PC-9 (cell line): ENCODE measurements around the gene KRTAP10-10. TPM values are rescaled to one million over a fixed set of nuclear protein-coding genes. Genes with fewer than 3 reads are reported as not detected.

Experiments
- BruUV-seq: library from RNA; stranded (reverse); fragments of 400-500 nt; replicated peaks from 2 replicates; lab custom pipeline; 2021; lab: Mats Ljungman, UMichigan
- CTCF ChIA-PET: fragments of 300-600 bp; sonication (Branson Sonifier 250); formaldehyde crosslinking; loops from one replicate; lab custom pipeline; 2022; ENCODE audit warnings: antibody characterized with exemption; lab: Charles Lee
- POLR2A ChIA-PET: fragments of 300-600 bp; sonication (Branson Sonifier 250); formaldehyde crosslinking; loops from one replicate; lab custom pipeline; 2022; ENCODE audit warnings: antibody characterized with exemption; ENCODE audit not compliant: unreplicated experiment; lab: Charles Lee
- DNase-seq, 2 experiments: peaks; one replicate each; pipeline versions ENCODE4 v3.0.0 to v3.0.0-alpha.2; 2015 to 2022; ENCODE audit warnings: mixed read lengths in 1 of 2
- H2AFZ ChIP-seq: fragments of 200-600 bp; sonication (generic); 2 replicates; pipeline ENCODE4 v1.8.1; 2017; ENCODE audit warnings: antibody characterized with exemption
- H3F3A ChIP-seq: fragments of 200-600 bp; sonication (generic); 2 replicates; pipeline ENCODE4 v1.8.1; 2017; ENCODE audit warnings: antibody characterized with exemption, mild to moderate bottlenecking, low read depth; ENCODE audit not compliant: insufficient read depth
- H3K27ac ChIP-seq: fragments of 200-600 bp; sonication (generic); 2 replicates; pipeline ENCODE4 v1.6.1; 2016; ENCODE audit warnings: mixed run types
- H3K27me3 ChIP-seq: fragments of 200-600 bp; sonication (generic); 2 replicates; pipeline ENCODE4 v1.6.1; 2016; ENCODE audit warnings: low read depth, mixed run types; ENCODE audit not compliant: insufficient read depth
- H3K36me3 ChIP-seq: fragments of 200-600 bp; sonication (generic); 2 replicates; pipeline ENCODE4 v1.6.1; 2016; ENCODE audit warnings: low read depth, mixed run types
- H3K4me1 ChIP-seq: fragments of 200-600 bp; sonication (generic); replicated peaks from 2 replicates; pipeline ENCODE4 v1.6.1; 2016; ENCODE audit warnings: mixed run types; ENCODE audit not compliant: insufficient read depth
- H3K4me2 ChIP-seq: fragments of 200-600 bp; sonication (generic); 2 replicates; pipeline ENCODE4 v1.6.1; 2017; ENCODE audit warnings: mixed run types
- H3K4me3 ChIP-seq: fragments of 200-600 bp; sonication (generic); 2 replicates; pipeline ENCODE4 v1.6.1; 2016; ENCODE audit warnings: mixed run types
- H3K79me2 ChIP-seq: fragments of 200-600 bp; sonication (generic); 2 replicates; pipeline ENCODE4 v1.6.1; 2017; ENCODE audit warnings: low read depth, mixed run types
- H3K9me2 ChIP-seq: fragments of 200-600 bp; sonication (generic); 2 replicates; pipeline ENCODE4 v1.8.1; 2017; ENCODE audit warnings: mild to moderate bottlenecking; ENCODE audit not compliant: insufficient read depth
- H3K9me3 ChIP-seq: fragments of 200-600 bp; sonication (generic); 2 replicates; pipeline ENCODE4 v1.8.1; 2016; ENCODE audit warnings: low read depth; ENCODE audit not compliant: insufficient read depth
- H4K20me1 ChIP-seq: fragments of 200-600 bp; sonication (generic); 2 replicates; pipeline ENCODE4 v1.8.1; 2017; ENCODE audit not compliant: insufficient read depth
- CTCF ChIP-seq: fragments of 200-600 bp; sonication (generic); conservative IDR thresholded peaks from 2 replicates; pipeline ENCODE4 v1.6.1; 2017; ENCODE audit warnings: mixed run types, antibody characterized with exemption, mild to moderate bottlenecking, moderate library complexity
- EZH2 ChIP-seq: fragments of 200-600 bp; sonication (generic); IDR thresholded peaks from 2 replicates; pipeline ENCODE4 v1.8.0; 2017; ENCODE audit warnings: antibody characterized with exemption, low read depth
- intact Hi-C: fragments of 100-400 bp; cut with micrococcal nuclease; formaldehyde crosslinking; loops from one replicate; pipeline ENCODE4 v1.10.0; 2022; ENCODE audit not compliant: unreplicated experiment
- total RNA-seq: library from RNA; stranded (reverse); gene quantifications from 2 replicates; pipeline ENCODE4 v1.2.3, GENCODE V29; 2021

KRTAP10-10 gene
- total RNA-seq, 1 experiment from 2014 or later: not detected

DNA sequence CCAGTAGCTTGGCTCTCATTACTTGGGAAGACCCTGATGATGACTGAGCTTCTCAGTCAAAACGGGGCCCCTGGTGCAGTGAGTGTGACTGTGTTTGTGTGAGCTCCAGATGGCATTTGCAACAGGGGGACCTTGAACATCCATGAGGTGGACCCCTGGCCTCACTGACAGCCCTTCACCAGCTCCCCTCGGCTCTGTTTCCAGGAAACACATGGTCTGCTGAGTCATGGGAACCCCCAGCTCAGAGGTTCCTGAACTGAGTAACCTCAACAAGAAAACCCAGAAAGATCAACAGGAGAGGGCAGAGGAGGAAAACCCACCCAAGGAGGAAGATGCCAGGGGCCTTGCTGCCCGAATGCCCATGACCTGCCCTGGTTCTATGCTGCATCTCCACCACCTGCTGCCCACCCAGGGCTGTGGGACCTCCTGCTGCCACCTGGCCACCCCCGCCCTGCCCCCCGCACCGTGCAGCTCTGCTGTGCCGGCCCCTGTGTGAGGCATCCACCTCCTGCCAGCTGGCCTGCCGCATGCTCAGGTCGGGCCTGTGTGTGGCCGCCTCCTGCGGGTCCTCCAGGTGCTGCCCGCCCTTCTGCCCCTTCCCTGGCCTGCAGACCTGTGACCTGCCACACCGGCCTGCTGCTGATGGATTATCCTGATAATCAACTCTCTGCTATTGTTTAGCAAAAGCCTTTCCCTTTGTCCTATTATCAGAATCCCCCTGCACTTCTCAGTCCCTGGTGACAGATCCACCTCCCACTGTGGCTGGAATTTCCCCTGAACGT, 49.0 kb downstream of the KRTAP10-10 start:
- Histone ChIP-seq H2AFZ (no peak overlapping the region), H3K9me2 (no peaks in the 10 kb centered on the region), H3K4me1 (no peaks in the 10 kb centered on the region), H3F3A (no peaks in the 10 kb centered on the region), H3K79me2 (no peaks in the 10 kb centered on the region), H3K9me3 (no peaks in the 10 kb centered on the region), H3K27me3 (peaks cover 92% of the 10 kb centered on the region), H3K4me2 (no peak overlapping the region), H3K4me3 (no peak overlapping the region), H4K20me1 (no peaks in the 10 kb centered on the region), H3K36me3 (no peaks in the 10 kb centered on the region), H3K27ac (no peak overlapping the region)
- ChIA-PET CTCF (no interaction called here), POLR2A (no interaction called here)
- intact Hi-C loops: no loop called here
- DNase-seq: no peak
- BruUV-seq: no TSS peak
- TF ChIP-seq CTCF (no peak), EZH2 (no peak)

- no peaks in the 10 kb centered on the region for H3F3A ChIP-seq
- no peaks in the 10 kb centered on the region for H3K79me2 ChIP-seq
- H3K27me3 ChIP-seq: peaks cover 92% of the 10 kb centered on the region
- H3K9me2 ChIP-seq: no peaks in the 10 kb centered on the region
- DNase-seq: no peak
- no peaks in the 10 kb centered on the region for H3K9me3 ChIP-seq
- no TSS peak for BruUV-seq
- no peaks in the 10 kb centered on the region for H3K36me3 ChIP-seq
- no peak overlapping the region for H3K4me2 ChIP-seq
- ChIA-PET POLR2A (no interaction called here), CTCF (no interaction called here)
- intact Hi-C loops: no loop called here
- no peak for TF ChIP-seq EZH2
- no peak for TF ChIP-seq CTCF
- H3K4me3 ChIP-seq: no peak overlapping the region
- no peak overlapping the region for H2AFZ ChIP-seq
- H4K20me1 ChIP-seq: no peaks in the 10 kb centered on the region
- H3K27ac ChIP-seq: no peak overlapping the region
- no peaks in the 10 kb centered on the region for H3K4me1 ChIP-seq
These were observed 49.8 kb downstream of the KRTAP10-10 start for GRCh38 chr21:44686843-44687561.

DNA sequence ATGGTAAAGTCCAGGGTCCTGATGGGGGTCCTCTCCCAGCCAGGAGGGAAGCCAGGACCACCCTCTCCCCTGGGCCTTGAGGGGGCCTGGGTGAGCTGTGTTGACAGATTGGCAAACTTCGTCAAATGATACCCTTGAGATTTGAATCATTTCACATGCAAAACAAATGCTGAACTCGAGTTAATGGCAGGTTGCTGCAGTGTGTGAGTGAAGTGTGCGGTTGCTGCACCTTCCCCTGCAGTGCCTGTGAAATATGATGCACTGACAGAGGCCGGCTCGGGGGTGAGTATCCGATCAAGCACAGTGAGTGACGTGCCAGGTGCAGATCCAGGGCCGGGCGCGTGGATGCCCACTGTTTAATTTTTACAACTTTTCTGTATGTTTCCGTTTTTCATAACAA, 50.5 kb downstream of the KRTAP10-10 start:
- H3K4me1 ChIP-seq: no peaks in the 10 kb centered on the region
- no peak for DNase-seq
- TF ChIP-seq EZH2 (no peak), CTCF (no peak)
- H3K79me2 ChIP-seq: no peaks in the 10 kb centered on the region
- no peaks in the 10 kb centered on the region for H3K36me3 ChIP-seq
- no peaks in the 10 kb centered on the region for H4K20me1 ChIP-seq
- H3K9me2 ChIP-seq: no peaks in the 10 kb centered on the region
- intact Hi-C loops: no loop called here
- no peak overlapping the region for H3K27ac ChIP-seq
- H3K9me3 ChIP-seq: no peaks in the 10 kb centered on the region
- H3F3A ChIP-seq: no peaks in the 10 kb centered on the region
- no peak overlapping the region for H3K4me2 ChIP-seq
- no peak overlapping the region for H3K4me3 ChIP-seq
- H3K27me3 ChIP-seq: peaks cover 89% of the 10 kb centered on the region
- POLR2A ChIA-PET: no interaction called here
- no peak overlapping the region for H2AFZ ChIP-seq
- CTCF ChIA-PET: no interaction called here
- no TSS peak for BruUV-seq

Other genes starting within 250 kb of the KRTAP10-10 start
- gene LRRC3, start 181.8 kb upstream of the KRTAP10-10 start, total RNA-seq: 0.35 and 0.48 TPM in 2 replicates
- gene KRTAP10-1, start 97.2 kb upstream of the KRTAP10-10 start, total RNA-seq: not detected in 2 replicates
- not detected in 2 replicates for gene KRTAP10-2, start 85.9 kb upstream of the KRTAP10-10 start, total RNA-seq
- gene KRTAP10-3, start 78.6 kb upstream of the KRTAP10-10 start, total RNA-seq: not detected in 2 replicates
- not detected in 2 replicates for gene KRTAP10-4, start 63.6 kb upstream of the KRTAP10-10 start, total RNA-seq
- not detected in 2 replicates for gene KRTAP10-5, start 56.8 kb upstream of the KRTAP10-10 start, total RNA-seq
- not detected in 2 replicates for gene KRTAP10-6, start 44.9 kb upstream of the KRTAP10-10 start, total RNA-seq
- not detected in 2 replicates for gene KRTAP10-7, start 36.8 kb upstream of the KRTAP10-10 start, total RNA-seq
- not detected in 2 replicates for gene KRTAP10-8, start 25.3 kb upstream of the KRTAP10-10 start, total RNA-seq
- gene KRTAP10-9, start 10.3 kb upstream of the KRTAP10-10 start, total RNA-seq: not detected in 2 replicates
- not detected in 2 replicates for gene KRTAP10-11, start 9.1 kb downstream of the KRTAP10-10 start, total RNA-seq
- not detected in 2 replicates for gene KRTAP12-4, start 17.3 kb downstream of the KRTAP10-10 start, total RNA-seq
- gene KRTAP12-3, start 20.6 kb downstream of the KRTAP10-10 start, total RNA-seq: not detected in 2 replicates
- not detected in 2 replicates for gene KRTAP12-2, start 29.6 kb downstream of the KRTAP10-10 start, total RNA-seq
- gene KRTAP12-1, start 44.8 kb downstream of the KRTAP10-10 start, total RNA-seq: not detected in 2 replicates
- not detected in 2 replicates for gene KRTAP10-12, start 59.8 kb downstream of the KRTAP10-10 start, total RNA-seq
- not detected in 2 replicates for gene TSPEAR, start 74.2 kb downstream of the KRTAP10-10 start, total RNA-seq
- 51.9 and 52.7 TPM in 2 replicates for gene UBE2G2, start 164.5 kb downstream of the KRTAP10-10 start, total RNA-seq
- 79.6 and 81.5 TPM in 2 replicates for gene SUMO3, start 180.7 kb downstream of the KRTAP10-10 start, total RNA-seq
- 162 and 174 TPM in 2 replicates for gene PTTG1IP, start 236.3 kb downstream of the KRTAP10-10 start, total RNA-seq